HFF-Myc (cell line): ENCODE measurements around the gene FDX1.

Experiments used
- DNase-seq: peaks from one replicate; pipeline ENCODE4 v3.0.0-alpha.2; 2011; ENCODE audit warnings: low read depth; ENCODE audit errors: extremely low read depth
- H3K4me3 ChIP-seq: replicated peaks from 2 replicates; pipeline ENCODE4 v1.5.1; 2011; ENCODE audit warnings: low read depth, mild to moderate bottlenecking, control low read depth, low read length
- CTCF ChIP-seq: IDR thresholded peaks from 2 replicates; pipeline ENCODE4 v1.5.1; 2012; ENCODE audit warnings: mild to moderate bottlenecking, low read depth, low read length, control low read depth; ENCODE audit errors: missing control alignments

The FDX1 gene

GRCh38 chr11:110432713-110433392, 3.1 kb downstream of the FDX1 start:
- DNase-seq, result no peak

GRCh38 chr11:110433393-110434333, 3.9 kb downstream of the FDX1 start:
- TF ChIP-seq CTCF, result peak; percentile 32
- H3K4me3 ChIP-seq, result no peak overlapping the region
- DNase-seq, result no peak

More at GRCh38 chr11:110432713-110433392, 3.1 kb downstream of the FDX1 start:
- peak; percentile 3 for TF ChIP-seq CTCF
- no peak overlapping the region for H3K4me3 ChIP-seq

- no peak for TF ChIP-seq CTCF
- H3K4me3 ChIP-seq, result no peak overlapping the region
- DNase-seq, result no peak
These were observed 5.4 kb downstream of the FDX1 start for GRCh38 chr11:110434952-110435779.

GRCh38 chr11:110435780-110436717, 6.3 kb downstream of the FDX1 start:
- H3K4me3 ChIP-seq, result no peak overlapping the region
- no peak for TF ChIP-seq CTCF
- DNase-seq, result no peak

GRCh38 chr11:110438017-110438416, 8.3 kb downstream of the FDX1 start:
- TF ChIP-seq CTCF, result no peak
- no peak overlapping the region for H3K4me3 ChIP-seq
- no peak for DNase-seq
